HepG2 (cell line): ENCODE results near the gene PRDM7.

Source experiments
- CBX2 ChIP-seq, 2 experiments: fragments of 200-600 bp in 1 of 2; sonication (generic); formaldehyde crosslinking in 1 of 2; IDR thresholded peaks; 2 replicates each; pipeline versions ENCODE4 v1.7.0 to v1.8.1; 2018 to 2022; ENCODE audit warnings: low read depth in 2 of 2, low read length in 1 of 2, mild to moderate bottlenecking in 1 of 2, missing genetic modification reagents in 1 of 2
- FIP1L1 ChIP-seq: fragments of 200-400 bp; formaldehyde crosslinking; IDR thresholded peaks from 2 replicates; pipeline ENCODE4 v1.6.1; 2018; ENCODE audit warnings: low read depth, mild to moderate bottlenecking, low read length, moderate library complexity, borderline replicate concordance; ENCODE audit not compliant: insufficient read depth
- HOXA7 ChIP-seq: sonication (generic); formaldehyde crosslinking; IDR thresholded peaks from 2 replicates; pipeline ENCODE4 v1.8.1; 2022; ENCODE audit warnings: mild to moderate bottlenecking, missing genetic modification reagents, moderate library complexity
- MAZ ChIP-seq, 2 experiments: sonication (generic) in 1 of 2; formaldehyde crosslinking in 1 of 2; IDR thresholded peaks; 2 replicates each; pipeline versions ENCODE4 v1.5.0 to v1.6.1; 2012 to 2020; ENCODE audit warnings: low read depth in 2 of 2, mild to moderate bottlenecking in 2 of 2, borderline replicate concordance in 1 of 2, improper control_type of control experiment in 1 of 2, low read length in 1 of 2, missing genetic modification reagents in 1 of 2, moderate library complexity in 1 of 2
- POLR2A ChIP-seq, 2 experiments: IDR thresholded peaks; 2 replicates each; pipeline ENCODE4 v1.6.1; 2011; ENCODE audit warnings: low read depth in 2 of 2, low read length in 2 of 2, mild to moderate bottlenecking in 1 of 2, moderate library complexity in 1 of 2; ENCODE audit not compliant: insufficient read depth in 1 of 2
- REL ChIP-seq: sonication (generic); formaldehyde crosslinking; conservative IDR thresholded peaks from 2 replicates; pipeline ENCODE4 v1.8.0; 2022; ENCODE audit warnings: mild to moderate bottlenecking, missing genetic modification reagents, moderate library complexity
- SMC3 ChIP-seq: IDR thresholded peaks from 2 replicates; pipeline ENCODE4 v1.6.1; 2011; ENCODE audit warnings: low read length, improper control_type of control experiment
- TF ChIP-seq, protein P1 (sequence below): sonication (generic); formaldehyde crosslinking; IDR thresholded peaks from 2 replicates; pipeline ENCODE4 v1.4.0; 2020; ENCODE audit warnings: missing genetic modification reagents
- TF ChIP-seq, protein P2 (sequence below): sonication (generic); formaldehyde crosslinking; IDR thresholded peaks from 2 replicates; pipeline ENCODE4 v1.5.0; 2020; ENCODE audit warnings: mild to moderate bottlenecking, missing genetic modification reagents, moderate library complexity

DNA sequence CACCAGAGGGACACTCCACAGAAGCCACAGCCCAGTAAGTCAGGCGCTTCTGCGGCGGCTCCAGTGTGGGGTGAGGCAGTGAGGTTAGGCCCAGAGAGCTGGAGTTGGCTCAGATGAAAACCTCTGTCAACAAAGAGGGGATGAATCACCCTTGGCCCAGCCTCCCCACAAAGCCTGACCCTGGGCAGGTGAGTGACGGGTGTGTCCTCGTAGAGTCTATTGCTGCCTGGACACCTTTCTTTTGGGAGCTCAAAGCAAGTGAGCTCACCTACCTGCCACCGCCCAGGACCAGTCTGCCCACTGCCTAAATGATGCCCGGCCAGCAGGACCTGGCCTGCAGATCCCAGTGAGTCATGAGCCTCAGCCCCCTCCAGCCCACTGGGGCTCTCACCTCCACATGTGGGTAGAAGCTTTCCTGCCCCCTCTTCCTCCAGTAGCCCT lies 33.0 kb downstream of the PRDM7 start:
- no peak for TF ChIP-seq SMC3
- TF ChIP-seq CBX2 (IDR thresholded peaks at IDR 0.05; ENCODE audit: low read depth, low read length): no peak
- no peak for TF ChIP-seq CBX2 (CRISPR knock-in tag; IDR thresholded peaks at IDR 0.05; ENCODE audit: low read depth)
- TF ChIP-seq REL (CRISPR knock-in tag): no peak
- no peak for TF ChIP-seq HOXA7
- TF ChIP-seq MAZ (IDR thresholded peaks at IDR 0.05; ENCODE audit: borderline replicate concordance, low read depth, low read length): no peak
- no peak for TF ChIP-seq MAZ (CRISPR knock-in tag; IDR thresholded peaks at IDR 0.05; ENCODE audit: low read depth)
- TF ChIP-seq, protein P1, sequence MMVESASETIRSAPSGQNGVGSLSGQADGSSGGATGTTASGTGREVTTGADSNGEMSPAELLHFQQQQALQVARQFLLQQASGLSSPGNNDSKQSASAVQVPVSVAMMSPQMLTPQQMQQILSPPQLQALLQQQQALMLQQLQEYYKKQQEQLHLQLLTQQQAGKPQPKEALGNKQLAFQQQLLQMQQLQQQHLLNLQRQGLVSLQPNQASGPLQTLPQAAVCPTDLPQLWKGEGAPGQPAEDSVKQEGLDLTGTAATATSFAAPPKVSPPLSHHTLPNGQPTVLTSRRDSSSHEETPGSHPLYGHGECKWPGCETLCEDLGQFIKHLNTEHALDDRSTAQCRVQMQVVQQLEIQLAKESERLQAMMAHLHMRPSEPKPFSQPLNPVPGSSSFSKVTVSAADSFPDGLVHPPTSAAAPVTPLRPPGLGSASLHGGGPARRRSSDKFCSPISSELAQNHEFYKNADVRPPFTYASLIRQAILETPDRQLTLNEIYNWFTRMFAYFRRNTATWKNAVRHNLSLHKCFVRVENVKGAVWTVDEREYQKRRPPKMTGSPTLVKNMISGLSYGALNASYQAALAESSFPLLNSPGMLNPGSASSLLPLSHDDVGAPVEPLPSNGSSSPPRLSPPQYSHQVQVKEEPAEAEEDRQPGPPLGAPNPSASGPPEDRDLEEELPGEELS: no peak
- TF ChIP-seq POLR2A (IDR thresholded peaks at IDR 0.05; ENCODE audit: insufficient read depth in 1 of 2, low read depth in 2 of 2, low read length in 2 of 2): 0 out of 4 replicates have a peak, but pooled peaks have one; percentile 24 to 30
- TF ChIP-seq, protein P2, sequence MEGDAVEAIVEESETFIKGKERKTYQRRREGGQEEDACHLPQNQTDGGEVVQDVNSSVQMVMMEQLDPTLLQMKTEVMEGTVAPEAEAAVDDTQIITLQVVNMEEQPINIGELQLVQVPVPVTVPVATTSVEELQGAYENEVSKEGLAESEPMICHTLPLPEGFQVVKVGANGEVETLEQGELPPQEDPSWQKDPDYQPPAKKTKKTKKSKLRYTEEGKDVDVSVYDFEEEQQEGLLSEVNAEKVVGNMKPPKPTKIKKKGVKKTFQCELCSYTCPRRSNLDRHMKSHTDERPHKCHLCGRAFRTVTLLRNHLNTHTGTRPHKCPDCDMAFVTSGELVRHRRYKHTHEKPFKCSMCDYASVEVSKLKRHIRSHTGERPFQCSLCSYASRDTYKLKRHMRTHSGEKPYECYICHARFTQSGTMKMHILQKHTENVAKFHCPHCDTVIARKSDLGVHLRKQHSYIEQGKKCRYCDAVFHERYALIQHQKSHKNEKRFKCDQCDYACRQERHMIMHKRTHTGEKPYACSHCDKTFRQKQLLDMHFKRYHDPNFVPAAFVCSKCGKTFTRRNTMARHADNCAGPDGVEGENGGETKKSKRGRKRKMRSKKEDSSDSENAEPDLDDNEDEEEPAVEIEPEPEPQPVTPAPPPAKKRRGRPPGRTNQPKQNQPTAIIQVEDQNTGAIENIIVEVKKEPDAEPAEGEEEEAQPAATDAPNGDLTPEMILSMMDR (CRISPR knock-in tag): no peak
- no peak for TF ChIP-seq FIP1L1
